MCF 10A (cell line): ENCODE measurements around the gene PIK3IP1. TPM values are rescaled to one million over a fixed set of nuclear protein-coding genes. Genes with fewer than 3 reads are reported as not detected.

Experiments
- BruUV-seq: library from RNA; stranded (reverse); fragments of 400-500 nt; replicated peaks from 2 replicates; lab custom pipeline; 2021; lab: Mats Ljungman, UMichigan
- CTCF ChIA-PET: fragments of 300-600 bp; sonication (Branson Sonifier 250); formaldehyde crosslinking; extraction: SDS; loops from one replicate; lab custom pipeline; 2021; ENCODE audit warnings: antibody characterized with exemption, inconsistent platforms; lab: Yijun Ruan, JAX
- POLR2A ChIA-PET: fragments of 300-600, 350-650 bp; sonication (Branson Sonifier 250); formaldehyde crosslinking; extraction: SDS; loops from one replicate; lab custom pipeline; 2020; ENCODE audit warnings: antibody characterized with exemption, inconsistent platforms; lab: Yijun Ruan, JAX
- DNase-seq: peaks from one replicate; pipeline ENCODE4 v3.0.0-alpha.2; 2018; ENCODE audit not compliant: unreplicated experiment
- H3K27ac Mint-ChIP-seq: one replicate; pipeline ENCODE4 v1.8.0; 2022; ENCODE audit warnings: mild to moderate bottlenecking, low read depth, mixed read lengths; ENCODE audit not compliant: unreplicated experiment
- H3K27me3 Mint-ChIP-seq: one replicate; pipeline ENCODE4 v1.8.0; 2022; ENCODE audit warnings: mixed read lengths; ENCODE audit not compliant: insufficient read depth, unreplicated experiment
- H3K36me3 Mint-ChIP-seq: one replicate; pipeline ENCODE4 v1.8.0; 2022; ENCODE audit warnings: mild to moderate bottlenecking, moderate library complexity, mixed read lengths; ENCODE audit not compliant: insufficient read depth, unreplicated experiment
- H3K4me1 Mint-ChIP-seq: one replicate; pipeline ENCODE4 v1.8.0; 2022; ENCODE audit warnings: mixed read lengths; ENCODE audit not compliant: insufficient read depth, unreplicated experiment
- H3K4me3 Mint-ChIP-seq: one replicate; pipeline ENCODE4 v1.8.0; 2022; ENCODE audit warnings: mild to moderate bottlenecking, moderate library complexity, mixed read lengths; ENCODE audit not compliant: unreplicated experiment
- H3K9me3 Mint-ChIP-seq: one replicate; pipeline ENCODE4 v1.8.0; 2022; ENCODE audit warnings: mixed read lengths; ENCODE audit not compliant: unreplicated experiment
- intact Hi-C: fragments of 100-400 bp; cut with micrococcal nuclease; formaldehyde crosslinking; loops from 2 replicates; pipeline ENCODE4 v1.14.1; 2022
- total RNA-seq: library from RNA; stranded (reverse); gene quantifications from 2 replicates; pipeline ENCODE4 v1.2.3, GENCODE V29; 2022
- TF ChIP-seq, protein P1 (sequence below): fragments of 200-600 bp; IDR thresholded peaks from one replicate; pipeline ENCODE4 v1.8.0; 2022; ENCODE audit warnings: antibody characterized with exemption, mild to moderate bottlenecking; ENCODE audit not compliant: unreplicated experiment

The PIK3IP1 gene
- total RNA-seq, 1 experiment from 2014 or later, result 0.93 TPM

DNA sequence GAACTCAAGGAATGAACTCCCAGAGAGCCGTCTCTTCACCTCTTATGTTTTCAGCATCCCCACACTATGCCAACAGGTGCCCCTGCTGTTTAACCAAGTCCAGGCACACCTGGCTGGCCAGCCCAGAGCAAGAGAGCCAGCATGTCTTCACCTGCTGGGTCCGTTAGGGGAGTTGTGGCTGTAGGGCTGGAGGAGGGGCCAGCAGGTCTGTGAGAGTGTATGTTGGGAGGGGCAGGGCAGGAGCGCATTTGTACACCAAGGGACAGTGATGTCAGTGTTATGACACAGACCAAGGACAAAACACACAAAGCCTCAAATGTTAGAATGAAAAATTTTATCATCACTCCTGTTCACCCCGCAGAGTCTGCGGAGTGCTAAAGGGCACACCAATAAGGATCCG is 48.1 kb upstream of the PIK3IP1 start:
- no peak for DNase-seq
- Mint-ChIP-seq H3K9me3 (no peaks in the 10 kb centered on the region), H3K27ac (peak overlapping the region; percentile 37), H3K4me1 (peaks cover 14% of the 10 kb centered on the region), H3K36me3 (peaks cover 40% of the 10 kb centered on the region), H3K27me3 (no peaks in the 10 kb centered on the region), H3K4me3 (no peak overlapping the region)
- TF ChIP-seq, protein P1, sequence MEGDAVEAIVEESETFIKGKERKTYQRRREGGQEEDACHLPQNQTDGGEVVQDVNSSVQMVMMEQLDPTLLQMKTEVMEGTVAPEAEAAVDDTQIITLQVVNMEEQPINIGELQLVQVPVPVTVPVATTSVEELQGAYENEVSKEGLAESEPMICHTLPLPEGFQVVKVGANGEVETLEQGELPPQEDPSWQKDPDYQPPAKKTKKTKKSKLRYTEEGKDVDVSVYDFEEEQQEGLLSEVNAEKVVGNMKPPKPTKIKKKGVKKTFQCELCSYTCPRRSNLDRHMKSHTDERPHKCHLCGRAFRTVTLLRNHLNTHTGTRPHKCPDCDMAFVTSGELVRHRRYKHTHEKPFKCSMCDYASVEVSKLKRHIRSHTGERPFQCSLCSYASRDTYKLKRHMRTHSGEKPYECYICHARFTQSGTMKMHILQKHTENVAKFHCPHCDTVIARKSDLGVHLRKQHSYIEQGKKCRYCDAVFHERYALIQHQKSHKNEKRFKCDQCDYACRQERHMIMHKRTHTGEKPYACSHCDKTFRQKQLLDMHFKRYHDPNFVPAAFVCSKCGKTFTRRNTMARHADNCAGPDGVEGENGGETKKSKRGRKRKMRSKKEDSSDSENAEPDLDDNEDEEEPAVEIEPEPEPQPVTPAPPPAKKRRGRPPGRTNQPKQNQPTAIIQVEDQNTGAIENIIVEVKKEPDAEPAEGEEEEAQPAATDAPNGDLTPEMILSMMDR, result no peak
- no TSS peak for BruUV-seq
- ChIA-PET POLR2A (interaction anchor here (0.7 to 1.1 kb wide), 2 partner anchors 13 to 394 kb away, joined by 3 read pairs; no protein-coding TSS in a partner anchor), CTCF (interaction anchor here (0.6 to 0.7 kb wide), 4 partner anchors 53 to 108 kb away, joined by 3 to 5 read pairs (median 3); no protein-coding TSS in a partner anchor)
- intact Hi-C loops, result loop anchor here (10.0 kb wide), 1 partner anchor 294 kb away; no protein-coding TSS in a partner anchor

DNA sequence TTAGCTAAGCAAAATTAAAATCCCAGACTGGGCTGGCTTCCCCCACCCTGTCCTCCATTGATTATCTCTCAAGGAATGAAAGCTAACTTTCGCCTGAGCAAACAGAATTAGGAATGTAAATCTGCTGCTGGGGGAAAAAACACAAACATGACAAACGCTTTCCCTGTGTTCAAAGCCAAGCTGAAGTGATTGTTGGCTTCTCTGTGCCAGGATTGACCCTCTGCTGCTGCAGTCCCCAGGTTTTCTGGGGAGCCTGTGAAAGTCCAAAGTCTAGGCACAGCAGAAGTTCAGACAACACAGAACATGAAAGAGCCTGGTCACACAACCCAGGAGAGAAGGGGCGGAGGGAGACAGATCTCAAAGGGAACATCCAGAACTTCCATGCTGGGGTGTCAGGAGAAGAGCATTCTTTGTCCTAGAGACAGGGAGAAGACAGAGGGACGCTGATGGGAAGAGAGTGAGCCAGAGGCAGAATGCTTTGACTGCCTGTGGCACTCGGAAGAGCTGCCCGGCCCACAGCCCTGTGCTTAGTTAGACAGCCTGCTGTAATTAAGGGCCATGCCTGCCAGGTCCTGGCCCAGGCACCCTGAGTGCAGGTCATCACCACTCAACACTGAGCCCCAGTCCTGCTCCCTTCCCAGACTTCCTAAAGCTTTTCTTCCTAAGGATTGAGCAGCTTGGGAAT is 47.0 kb upstream of the PIK3IP1 start:
- ChIA-PET CTCF (interaction anchor here (1.4 kb wide), 1 partner anchor 26 kb away, joined by 5 read pairs; no protein-coding TSS in a partner anchor), POLR2A (interaction anchor here (1.0 to 2.5 kb wide), 4 partner anchors 8 to 61 kb away, joined by 3 to 17 read pairs (median 8); partner anchors contain the start of genes DRG1 and PATZ1)
- Mint-ChIP-seq H3K27ac (no peak overlapping the region), H3K4me3 (no peak overlapping the region), H3K9me3 (no peaks in the 10 kb centered on the region), H3K36me3 (peaks cover 46% of the 10 kb centered on the region), H3K4me1 (peaks cover 14% of the 10 kb centered on the region), H3K27me3 (no peaks in the 10 kb centered on the region)
- no peak for DNase-seq
- TF ChIP-seq, protein P1, result no peak
- intact Hi-C loops, result no loop called here
- BruUV-seq, result no TSS peak

- TF ChIP-seq, protein P1, result no peak
- Mint-ChIP-seq H3K4me1 (peaks cover 8% of the 10 kb centered on the region), H3K36me3 (peaks cover 57% of the 10 kb centered on the region), H3K27me3 (no peaks in the 10 kb centered on the region), H3K4me3 (no peak overlapping the region), H3K9me3 (no peaks in the 10 kb centered on the region), H3K27ac (no peak overlapping the region)
- intact Hi-C loops, result no loop called here
- ChIA-PET CTCF (interaction anchor here (0.6 to 1.2 kb wide), 4 partner anchors 10 to 604 kb away, joined by 3 to 8 read pairs (median 4); no protein-coding TSS in a partner anchor), POLR2A (interaction anchor here (0.9 to 2.5 kb wide), 7 partner anchors 10 to 83 kb away, joined by 3 to 17 read pairs (median 4); partner anchors contain the start of genes DRG1, PATZ1 and PIK3IP1)
- no TSS peak for BruUV-seq
- DNase-seq, result peak; percentile 61
These were observed 44.9 kb upstream of the PIK3IP1 start for GRCh38 chr22:31337178-31337577.

- POLR2A ChIA-PET, result interaction anchor here (1.4 to 2.0 kb wide), 3 partner anchors 11 to 21 kb away, joined by 4 to 9 read pairs (median 5); partner anchors contain the start of gene PATZ1
- Mint-ChIP-seq H3K9me3 (no peaks in the 10 kb centered on the region), H3K4me1 (no peaks in the 10 kb centered on the region), H3K36me3 (peaks cover 60% of the 10 kb centered on the region), H3K27me3 (no peaks in the 10 kb centered on the region), H3K27ac (no peak overlapping the region), H3K4me3 (no peak overlapping the region)
- no TSS peak for BruUV-seq
- intact Hi-C loops, result no loop called here
- DNase-seq, result no peak
- CTCF ChIA-PET, result interaction anchor here (0.5 to 2.4 kb wide), 4 partner anchors 8 to 152 kb away, joined by 3 to 9 read pairs (median 4); no protein-coding TSS in a partner anchor
- TF ChIP-seq, protein P1, result no peak
These were observed 42.0 kb upstream of the PIK3IP1 start for GRCh38 chr22:31334329-31334728.
